ENCODE results near the gene TMEM120B. TPM values are rescaled to one million over a fixed set of nuclear protein-coding genes. Genes with fewer than 3 reads are reported as not detected.

The TMEM120B gene
- total RNA-seq, 1 experiment from 2014 or later: 20.5 TPM

GRCh38 chr12:121828306-121828705 is 115.8 kb downstream of the TMEM120B start:
- Histone ChIP-seq H3K36me3 (ENCODE audit: control insufficient read depth in 1 of 2, insufficient read depth in 2 of 2, low read length in 2 of 2) (peaks cover 22 to 36% of the 10 kb centered on the region in 2 experiments; a peak in 3 of 4 replicates), H3K4me2 (ENCODE audit: low read length) (no peak overlapping the region), H3K9ac (ENCODE audit: low read length) (no peak overlapping the region), H3K79me2 (ENCODE audit: insufficient read depth, low read length) (no peaks in the 10 kb centered on the region; the same call in 1 of the 2 replicates), H3K4me1 (ENCODE audit: control insufficient read depth in 1 of 2, insufficient read depth in 2 of 2, low read length in 2 of 2) (no peaks in the 10 kb centered on the region), H3K4me3 (replicated peaks in 1 of 2; ENCODE audit: low read depth in 1 of 2, low read length in 2 of 2) (no peak overlapping the region), H2AFZ (ENCODE audit: low read depth, low read length, poor library complexity, severe bottlenecking) (no peak overlapping the region), H3K27me3 (ENCODE audit: insufficient read depth, low read length) (no peaks in the 10 kb centered on the region), H4K20me1 (ENCODE audit: insufficient read depth) (no peaks in the 10 kb centered on the region), H3K9me3 (ENCODE audit: control insufficient read depth in 1 of 2, insufficient read depth in 1 of 2, low read depth in 1 of 2, low read length in 2 of 2) (no peaks in the 10 kb centered on the region), H3K9me2 (ENCODE audit: insufficient read depth) (no peaks in the 10 kb centered on the region), H3K27ac (ENCODE audit: low read depth, low read length) (no peak overlapping the region)
- no peak for DNase-seq (ENCODE audit: low read depth, low spot score)
- ChIA-PET RAD21 (ENCODE audit: low non-redundant PET in 1 of 2, low total read pairs in 2 of 2, uncharacterized antibody in 2 of 2, unreplicated experiment in 2 of 2) (no interaction called here), CTCF (interaction anchor here (1.1 kb wide), 1 partner anchor 34 kb away, joined by 3 read pairs; no protein-coding TSS in a partner anchor), POLR2A (no interaction called here)
- BruUV-seq (replicated peaks): no TSS peak
- intact Hi-C loops (cut with micrococcal nuclease): no loop called here
- no peak for ATAC-seq
- TF ChIP-seq REST (IDR thresholded peaks at IDR 0.05; ENCODE audit: low read depth): no peak
- no peak for TF ChIP-seq POLR2AphosphoS5 (IDR thresholded peaks at IDR 0.05; ENCODE audit: low read depth, low read length)
- TF ChIP-seq MAX (IDR thresholded peaks at IDR 0.05): no peak
- TF ChIP-seq CEBPB (IDR thresholded peaks at IDR 0.05; ENCODE audit: low read depth): no peak
- TF ChIP-seq POLR2A (IDR thresholded peaks at IDR 0.05; ENCODE audit: borderline replicate concordance, extremely low read depth, insufficient read depth, insufficient read length): no peak
- no peak for TF ChIP-seq EZH2phosphoT487 (IDR thresholded peaks at IDR 0.05; ENCODE audit: borderline replicate concordance)
- no peak for TF ChIP-seq ELF1 (IDR thresholded peaks at IDR 0.05; ENCODE audit: borderline replicate concordance, low read depth)
- TF ChIP-seq CTCF (IDR thresholded peaks at IDR 0.05 in 2 of 3, conservative IDR thresholded peaks at IDR 0.05 in 1 of 3; ENCODE audit: borderline replicate concordance in 1 of 3, insufficient read depth in 1 of 3, low read depth in 2 of 3, low read length in 2 of 3): no peak
- TF ChIP-seq SIN3A (IDR thresholded peaks at IDR 0.05; ENCODE audit: low read depth): no peak
- TF ChIP-seq FOSL1 (IDR thresholded peaks at IDR 0.05; ENCODE audit: low read depth): no peak
- no peak for TF ChIP-seq ZBTB33 (IDR thresholded peaks at IDR 0.05; ENCODE audit: extremely low read depth, insufficient replicate concordance, low read length)
- TF ChIP-seq YY1 (IDR thresholded peaks at IDR 0.05; ENCODE audit: extremely low read depth, insufficient replicate concordance, low read depth, low read length): no peak

All from HCT116 (cell line).